ENCODE measurements around the gene SLC47A1. TPM values are rescaled to one million over a fixed set of nuclear protein-coding genes. Genes with fewer than 3 reads are reported as not detected.

Gene SLC47A1
- total and polyA plus RNA-seq, 10 of the 15 experiments (the other 5 are each of a cell fraction or from before 2014, with no cell fraction given): 0.41 TPM; not detected in 9

DNA sequence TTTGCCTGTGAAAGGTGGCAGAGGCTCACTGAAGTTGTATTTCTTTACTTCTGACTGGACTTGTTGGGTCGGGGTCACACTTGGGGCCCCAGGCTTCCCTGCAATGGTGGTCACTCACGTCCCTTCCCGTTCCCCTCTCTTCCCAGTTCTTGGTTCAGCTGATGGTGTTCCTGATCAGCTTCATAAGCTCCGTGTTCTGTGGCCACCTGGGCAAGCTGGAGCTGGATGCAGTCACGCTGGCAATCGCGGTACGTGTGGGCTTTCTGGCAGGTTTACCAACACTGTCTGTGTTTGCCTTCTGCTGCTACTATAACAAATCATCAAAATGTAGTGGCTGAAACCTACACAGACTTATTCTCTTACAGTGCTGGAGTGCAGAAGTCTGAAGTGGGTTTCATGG lies 8.6 kb downstream of the SLC47A1 start:
- ChIA-PET POLR2A (no interaction called here), RAD21 (ENCODE audit: unreplicated experiment) (no interaction called here), SMC1A (ENCODE audit: uncharacterized antibody, unreplicated experiment) (no interaction called here), CTCF (no interaction called here)
- Histone ChIP-seq H3K27me3 (replicated peaks in 1 of 2; ENCODE audit: control insufficient read depth in 2 of 2, insufficient read depth in 2 of 2, low read length in 1 of 2) (no peaks in the 10 kb centered on the region; a peak in 1 of 4 replicates), H4K20me1 (ENCODE audit: control insufficient read depth, insufficient read depth) (no peaks in the 10 kb centered on the region), H2AFZ (ENCODE audit: control insufficient read depth, low read depth, low read length) (no peak overlapping the region), H3K9me3 (replicated peaks; ENCODE audit: control insufficient read depth, insufficient read depth, low read length) (no peaks in the 10 kb centered on the region), H3K4me1 (ENCODE audit: control insufficient read depth, insufficient read depth, low read length) (no peaks in the 10 kb centered on the region; the same call in 1 of the 2 replicates), H3K4me3 (no peak overlapping the region), H3K4me2 (ENCODE audit: control insufficient read depth, insufficient read depth) (no peak overlapping the region), H3K9ac (ENCODE audit: control insufficient read depth, insufficient read depth, low read length) (no peak overlapping the region), H3K79me2 (ENCODE audit: control insufficient read depth, insufficient read depth, low read length) (no peaks in the 10 kb centered on the region), H3K36me3 (ENCODE audit: control insufficient read depth in 2 of 2, insufficient read depth in 2 of 2, low read length in 1 of 2) (no peaks in the 10 kb centered on the region), H3K27ac (ENCODE audit: control insufficient read depth, insufficient read depth) (no peak overlapping the region)
- 50% methylated on average over 8 of the region's 8 CpGs for WGBS (ENCODE audit: insufficient coverage, insufficient replicate concordance, low lambda C conversion rate, missing lambda C conversion rate)
- no peak for DNase-seq (ENCODE audit: low read depth, low spot score)
- in situ Hi-C loops (cut with MboI): no loop called here
- ATAC-seq: no peak
- no peak for FAIRE-seq
- no TSS peak for BruUV-seq (replicated peaks)
- intact Hi-C loops (cut with micrococcal nuclease; ENCODE audit: unreplicated experiment): no loop called here
- TF ChIP-seq, protein P1, sequence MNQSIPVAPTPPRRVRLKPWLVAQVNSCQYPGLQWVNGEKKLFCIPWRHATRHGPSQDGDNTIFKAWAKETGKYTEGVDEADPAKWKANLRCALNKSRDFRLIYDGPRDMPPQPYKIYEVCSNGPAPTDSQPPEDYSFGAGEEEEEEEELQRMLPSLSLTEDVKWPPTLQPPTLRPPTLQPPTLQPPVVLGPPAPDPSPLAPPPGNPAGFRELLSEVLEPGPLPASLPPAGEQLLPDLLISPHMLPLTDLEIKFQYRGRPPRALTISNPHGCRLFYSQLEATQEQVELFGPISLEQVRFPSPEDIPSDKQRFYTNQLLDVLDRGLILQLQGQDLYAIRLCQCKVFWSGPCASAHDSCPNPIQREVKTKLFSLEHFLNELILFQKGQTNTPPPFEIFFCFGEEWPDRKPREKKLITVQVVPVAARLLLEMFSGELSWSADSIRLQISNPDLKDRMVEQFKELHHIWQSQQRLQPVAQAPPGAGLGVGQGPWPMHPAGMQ (IDR thresholded peaks at IDR 0.05; ENCODE audit: borderline replicate concordance): no peak
- no peak for TF ChIP-seq ETV6 (conservative IDR thresholded peaks at IDR 0.05 in 1 of 2, IDR thresholded peaks at IDR 0.05 in 1 of 2; ENCODE audit: borderline replicate concordance in 1 of 2, low read depth in 1 of 2)
- no peak for TF ChIP-seq NR2F1 (conservative IDR thresholded peaks at IDR 0.05)
- no peak for TF ChIP-seq NR2C1 (IDR thresholded peaks at IDR 0.05)
- no peak for TF ChIP-seq RELA (IDR thresholded peaks at IDR 0.05; ENCODE audit: borderline replicate concordance, partially characterized antibody)
- TF ChIP-seq SIX5 (IDR thresholded peaks at IDR 0.05; ENCODE audit: low read depth, low read length, severe bottlenecking): no peak
- no peak for TF ChIP-seq TBL1XR1 (IDR thresholded peaks at IDR 0.05; ENCODE audit: low read depth, low read length)
- TF ChIP-seq HDAC2 (IDR thresholded peaks at IDR 0.05): no peak
- no peak for TF ChIP-seq SMAD1 (IDR thresholded peaks at IDR 0.05; ENCODE audit: low read depth, partially characterized antibody)
- TF ChIP-seq, protein P2, sequence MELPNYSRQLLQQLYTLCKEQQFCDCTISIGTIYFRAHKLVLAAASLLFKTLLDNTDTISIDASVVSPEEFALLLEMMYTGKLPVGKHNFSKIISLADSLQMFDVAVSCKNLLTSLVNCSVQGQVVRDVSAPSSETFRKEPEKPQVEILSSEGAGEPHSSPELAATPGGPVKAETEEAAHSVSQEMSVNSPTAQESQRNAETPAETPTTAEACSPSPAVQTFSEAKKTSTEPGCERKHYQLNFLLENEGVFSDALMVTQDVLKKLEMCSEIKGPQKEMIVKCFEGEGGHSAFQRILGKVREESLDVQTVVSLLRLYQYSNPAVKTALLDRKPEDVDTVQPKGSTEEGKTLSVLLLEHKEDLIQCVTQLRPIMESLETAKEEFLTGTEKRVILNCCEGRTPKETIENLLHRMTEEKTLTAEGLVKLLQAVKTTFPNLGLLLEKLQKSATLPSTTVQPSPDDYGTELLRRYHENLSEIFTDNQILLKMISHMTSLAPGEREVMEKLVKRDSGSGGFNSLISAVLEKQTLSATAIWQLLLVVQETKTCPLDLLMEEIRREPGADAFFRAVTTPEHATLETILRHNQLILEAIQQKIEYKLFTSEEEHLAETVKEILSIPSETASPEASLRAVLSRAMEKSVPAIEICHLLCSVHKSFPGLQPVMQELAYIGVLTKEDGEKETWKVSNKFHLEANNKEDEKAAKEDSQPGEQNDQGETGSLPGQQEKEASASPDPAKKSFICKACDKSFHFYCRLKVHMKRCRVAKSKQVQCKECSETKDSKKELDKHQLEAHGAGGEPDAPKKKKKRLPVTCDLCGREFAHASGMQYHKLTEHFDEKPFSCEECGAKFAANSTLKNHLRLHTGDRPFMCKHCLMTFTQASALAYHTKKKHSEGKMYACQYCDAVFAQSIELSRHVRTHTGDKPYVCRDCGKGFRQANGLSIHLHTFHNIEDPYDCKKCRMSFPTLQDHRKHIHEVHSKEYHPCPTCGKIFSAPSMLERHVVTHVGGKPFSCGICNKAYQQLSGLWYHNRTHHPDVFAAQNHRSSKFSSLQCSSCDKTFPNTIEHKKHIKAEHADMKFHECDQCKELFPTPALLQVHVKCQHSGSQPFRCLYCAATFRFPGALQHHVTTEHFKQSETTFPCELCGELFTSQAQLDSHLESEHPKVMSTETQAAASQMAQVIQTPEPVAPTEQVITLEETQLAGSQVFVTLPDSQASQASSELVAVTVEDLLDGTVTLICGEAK (IDR thresholded peaks at IDR 0.05; ENCODE audit: borderline replicate concordance): no peak
- TF ChIP-seq, protein P3, sequence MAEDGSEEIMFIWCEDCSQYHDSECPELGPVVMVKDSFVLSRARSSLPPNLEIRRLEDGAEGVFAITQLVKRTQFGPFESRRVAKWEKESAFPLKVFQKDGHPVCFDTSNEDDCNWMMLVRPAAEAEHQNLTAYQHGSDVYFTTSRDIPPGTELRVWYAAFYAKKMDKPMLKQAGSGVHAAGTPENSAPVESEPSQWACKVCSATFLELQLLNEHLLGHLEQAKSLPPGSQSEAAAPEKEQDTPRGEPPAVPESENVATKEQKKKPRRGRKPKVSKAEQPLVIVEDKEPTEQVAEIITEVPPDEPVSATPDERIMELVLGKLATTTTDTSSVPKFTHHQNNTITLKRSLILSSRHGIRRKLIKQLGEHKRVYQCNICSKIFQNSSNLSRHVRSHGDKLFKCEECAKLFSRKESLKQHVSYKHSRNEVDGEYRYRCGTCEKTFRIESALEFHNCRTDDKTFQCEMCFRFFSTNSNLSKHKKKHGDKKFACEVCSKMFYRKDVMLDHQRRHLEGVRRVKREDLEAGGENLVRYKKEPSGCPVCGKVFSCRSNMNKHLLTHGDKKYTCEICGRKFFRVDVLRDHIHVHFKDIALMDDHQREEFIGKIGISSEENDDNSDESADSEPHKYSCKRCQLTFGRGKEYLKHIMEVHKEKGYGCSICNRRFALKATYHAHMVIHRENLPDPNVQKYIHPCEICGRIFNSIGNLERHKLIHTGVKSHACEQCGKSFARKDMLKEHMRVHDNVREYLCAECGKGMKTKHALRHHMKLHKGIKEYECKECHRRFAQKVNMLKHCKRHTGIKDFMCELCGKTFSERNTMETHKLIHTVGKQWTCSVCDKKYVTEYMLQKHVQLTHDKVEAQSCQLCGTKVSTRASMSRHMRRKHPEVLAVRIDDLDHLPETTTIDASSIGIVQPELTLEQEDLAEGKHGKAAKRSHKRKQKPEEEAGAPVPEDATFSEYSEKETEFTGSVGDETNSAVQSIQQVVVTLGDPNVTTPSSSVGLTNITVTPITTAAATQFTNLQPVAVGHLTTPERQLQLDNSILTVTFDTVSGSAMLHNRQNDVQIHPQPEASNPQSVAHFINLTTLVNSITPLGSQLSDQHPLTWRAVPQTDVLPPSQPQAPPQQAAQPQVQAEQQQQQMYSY (CRISPR knock-in tag; IDR thresholded peaks at IDR 0.05): no peak
- no peak for TF ChIP-seq EGR1 (IDR thresholded peaks at IDR 0.05; ENCODE audit: borderline replicate concordance in 1 of 2, low read depth in 2 of 2, low read length in 2 of 2)

All from GM12878 (cell line).